Ishikawa (cell line): ENCODE data around the gene KRT27.

ENCODE experiments used
- CEBPB ChIP-seq: IDR thresholded peaks from 2 replicates; pipeline ENCODE4 v1.6.1; 2012
- CREB1 ChIP-seq: IDR thresholded peaks from 2 replicates; pipeline ENCODE4 v1.6.1; 2012; ENCODE audit warnings: low read depth
- EGR1 ChIP-seq: IDR thresholded peaks from 2 replicates; pipeline ENCODE4 v1.6.1; 2012
- FOXM1 ChIP-seq: IDR thresholded peaks from 2 replicates; pipeline ENCODE4 v1.6.1; 2012; ENCODE audit warnings: low read depth, borderline replicate concordance
- NFIC ChIP-seq: IDR thresholded peaks from 2 replicates; pipeline ENCODE4 v1.6.1; 2012
- RAD21 ChIP-seq: IDR thresholded peaks from 2 replicates; pipeline ENCODE4 v1.6.1; 2012; ENCODE audit warnings: low read depth
- TAF1 ChIP-seq: IDR thresholded peaks from 2 replicates; pipeline ENCODE4 v1.6.1; 2012; ENCODE audit warnings: low read depth, mild to moderate bottlenecking
- YY1 ChIP-seq: IDR thresholded peaks from 2 replicates; pipeline ENCODE4 v1.6.1; 2012; ENCODE audit warnings: low read depth
- TF ChIP-seq, protein P1 (sequence below): IDR thresholded peaks from 2 replicates; pipeline ENCODE4 v1.6.1; 2012; ENCODE audit warnings: low read depth, mild to moderate bottlenecking
- TF ChIP-seq, protein P2 (sequence below): IDR thresholded peaks from 2 replicates; pipeline ENCODE4 v1.6.1; 2012

DNA sequence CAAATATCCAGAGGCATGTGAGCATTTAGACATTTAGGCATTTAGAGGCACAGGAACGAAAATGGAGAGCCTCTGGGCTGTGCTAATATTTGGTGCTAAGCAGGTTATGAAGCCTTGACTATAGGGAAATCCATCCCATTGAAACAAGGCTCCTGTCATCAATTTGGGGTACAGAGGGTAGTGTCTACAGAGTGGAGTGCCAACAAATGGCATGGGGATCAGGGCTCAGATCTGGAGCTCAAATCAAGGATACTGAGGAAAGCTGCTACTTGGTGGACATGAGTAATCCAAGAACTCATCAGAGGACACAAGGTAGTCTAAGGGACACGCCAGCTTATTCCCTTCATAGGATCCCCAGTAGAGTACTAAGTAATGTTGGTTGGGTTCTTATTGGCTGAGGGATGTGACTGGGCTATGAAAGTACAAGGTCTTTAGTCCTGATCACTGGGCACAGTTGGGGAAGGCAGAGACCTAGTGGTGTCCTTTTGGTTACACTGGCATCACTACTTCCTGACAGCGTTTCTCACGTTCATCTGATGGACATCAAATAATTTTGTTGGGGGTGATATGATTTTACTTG is 34.8 kb upstream of the KRT27 start:
- TF ChIP-seq, protein P1, sequence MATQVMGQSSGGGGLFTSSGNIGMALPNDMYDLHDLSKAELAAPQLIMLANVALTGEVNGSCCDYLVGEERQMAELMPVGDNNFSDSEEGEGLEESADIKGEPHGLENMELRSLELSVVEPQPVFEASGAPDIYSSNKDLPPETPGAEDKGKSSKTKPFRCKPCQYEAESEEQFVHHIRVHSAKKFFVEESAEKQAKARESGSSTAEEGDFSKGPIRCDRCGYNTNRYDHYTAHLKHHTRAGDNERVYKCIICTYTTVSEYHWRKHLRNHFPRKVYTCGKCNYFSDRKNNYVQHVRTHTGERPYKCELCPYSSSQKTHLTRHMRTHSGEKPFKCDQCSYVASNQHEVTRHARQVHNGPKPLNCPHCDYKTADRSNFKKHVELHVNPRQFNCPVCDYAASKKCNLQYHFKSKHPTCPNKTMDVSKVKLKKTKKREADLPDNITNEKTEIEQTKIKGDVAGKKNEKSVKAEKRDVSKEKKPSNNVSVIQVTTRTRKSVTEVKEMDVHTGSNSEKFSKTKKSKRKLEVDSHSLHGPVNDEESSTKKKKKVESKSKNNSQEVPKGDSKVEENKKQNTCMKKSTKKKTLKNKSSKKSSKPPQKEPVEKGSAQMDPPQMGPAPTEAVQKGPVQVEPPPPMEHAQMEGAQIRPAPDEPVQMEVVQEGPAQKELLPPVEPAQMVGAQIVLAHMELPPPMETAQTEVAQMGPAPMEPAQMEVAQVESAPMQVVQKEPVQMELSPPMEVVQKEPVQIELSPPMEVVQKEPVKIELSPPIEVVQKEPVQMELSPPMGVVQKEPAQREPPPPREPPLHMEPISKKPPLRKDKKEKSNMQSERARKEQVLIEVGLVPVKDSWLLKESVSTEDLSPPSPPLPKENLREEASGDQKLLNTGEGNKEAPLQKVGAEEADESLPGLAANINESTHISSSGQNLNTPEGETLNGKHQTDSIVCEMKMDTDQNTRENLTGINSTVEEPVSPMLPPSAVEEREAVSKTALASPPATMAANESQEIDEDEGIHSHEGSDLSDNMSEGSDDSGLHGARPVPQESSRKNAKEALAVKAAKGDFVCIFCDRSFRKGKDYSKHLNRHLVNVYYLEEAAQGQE = no peak
- TF ChIP-seq YY1 (no peak), FOXM1 (no peak), NFIC (no peak), RAD21 (no peak), CEBPB (no peak), TAF1 (no peak), EGR1 (no peak), CREB1 (no peak)
- TF ChIP-seq, protein P2, sequence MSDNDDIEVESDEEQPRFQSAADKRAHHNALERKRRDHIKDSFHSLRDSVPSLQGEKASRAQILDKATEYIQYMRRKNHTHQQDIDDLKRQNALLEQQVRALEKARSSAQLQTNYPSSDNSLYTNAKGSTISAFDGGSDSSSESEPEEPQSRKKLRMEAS = no peak
